HCT116 (cell line): ENCODE data around the gene MORN1. TPM values are rescaled to one million over a fixed set of nuclear protein-coding genes. Genes with fewer than 3 reads are reported as not detected.

Experiments
- ATAC-seq: fragments of 200-7000 bp; cut with Tn5 transposase; 2 replicates; pipeline ENCODE4 v1.9.1; 2020; ENCODE audit warnings: mild to moderate bottlenecking, moderate library complexity
- BruUV-seq: library from RNA; stranded (reverse); fragments of 400-500 nt; replicated peaks from 2 replicates; lab custom pipeline; 2021; lab: Mats Ljungman, UMichigan
- CTCF ChIA-PET: fragments of 300-600 bp; sonication (Branson Sonifier 250); formaldehyde crosslinking; loops from one replicate; lab custom pipeline; 2021; ENCODE audit warnings: antibody characterized with exemption; lab: Charles Lee
- POLR2A ChIA-PET: fragments of 300-600, 350-600 bp; sonication (Branson Sonifier 250); formaldehyde crosslinking; loops from one replicate; lab custom pipeline; 2021; ENCODE audit warnings: antibody characterized with exemption; lab: Charles Lee
- RAD21 ChIA-PET, 2 experiments: fragments of 300-600 bp; sonication (Branson Sonifier 250); formaldehyde crosslinking; loops; one replicate each; lab custom pipeline; 2023; ENCODE audit warnings: low total read pairs in 2 of 2; ENCODE audit not compliant: uncharacterized antibody in 2 of 2, unreplicated experiment in 2 of 2, low non-redundant PET in 1 of 2; lab: Charles Lee
- DNase-seq: peaks from one replicate; pipeline ENCODE4 v3.0.0-alpha.2; 2010; ENCODE audit warnings: low read depth, low spot score
- H2AFZ ChIP-seq: fragments of 200-600 bp; shearing (Covaris generic), sonication (generic); 2 replicates; pipeline ENCODE4 v1.6.1; 2017; ENCODE audit warnings: low read depth, mixed run types, mixed read lengths, antibody characterized with exemption, low read length; ENCODE audit not compliant: poor library complexity, severe bottlenecking
- H3K27ac ChIP-seq: 2 replicates; pipeline ENCODE4 v1.5.1; 2012; ENCODE audit warnings: low read depth, low read length
- H3K27me3 ChIP-seq: fragments of 200-600 bp; sonication (generic); 2 replicates; pipeline ENCODE4 v1.6.1; 2016; ENCODE audit warnings: mixed run types, low read length, mixed read lengths; ENCODE audit not compliant: insufficient read depth
- H3K36me3 ChIP-seq, 2 experiments: fragments of 200-500 bp in 1 of 2; fragments of 200-600 bp in 1 of 2; sonication (Bioruptor generic) in 1 of 2; sonication (generic) in 1 of 2; 2 replicates each; pipeline versions ENCODE4 v1.5.1 to v1.6.1; 2014 to 2016; ENCODE audit warnings: low read length in 2 of 2, inconsistent platforms in 1 of 2, mixed read lengths in 1 of 2, mixed run types in 1 of 2; ENCODE audit not compliant: insufficient read depth in 2 of 2, control insufficient read depth in 1 of 2
- H3K4me1 ChIP-seq, 2 experiments: fragments of 200-600 bp in 1 of 2; sonication (generic) in 1 of 2; 2 replicates each; pipeline versions ENCODE4 v1.5.1 to v1.6.1; 2012 to 2017; ENCODE audit warnings: low read length in 2 of 2, inconsistent platforms in 1 of 2, mild to moderate bottlenecking in 1 of 2, mixed read lengths in 1 of 2, mixed run types in 1 of 2, moderate library complexity in 1 of 2; ENCODE audit not compliant: insufficient read depth in 2 of 2, control insufficient read depth in 1 of 2
- H3K4me2 ChIP-seq: fragments of 200-600 bp; sonication (generic); 2 replicates; pipeline ENCODE4 v1.6.1; 2017; ENCODE audit warnings: mixed run types, low read length, mixed read lengths
- H3K4me3 ChIP-seq, 2 experiments: fragments of 200-600 bp in 1 of 2; sonication (generic) in 1 of 2; replicated peaks in 1 of 2; 2 replicates each; pipeline ENCODE4 v1.5.1; 2011 to 2016; ENCODE audit warnings: low read length in 2 of 2, control low read depth in 1 of 2, low read depth in 1 of 2, mild to moderate bottlenecking in 1 of 2, mixed read lengths in 1 of 2, mixed run types in 1 of 2
- H3K79me2 ChIP-seq: fragments of 200-600 bp; sonication (generic); 2 replicates; pipeline ENCODE4 v1.6.1; 2017; ENCODE audit warnings: mild to moderate bottlenecking, mixed run types, low read length, moderate library complexity, mixed read lengths; ENCODE audit not compliant: insufficient read depth
- H3K9ac ChIP-seq: fragments of 200-600 bp; sonication (generic); 2 replicates; pipeline ENCODE4 v1.6.1; 2016; ENCODE audit warnings: low read length, mixed read lengths
- H3K9me2 ChIP-seq: fragments of 200-600 bp; sonication (generic), shearing (Covaris generic); 2 replicates; pipeline ENCODE4 v1.6.1; 2017; ENCODE audit warnings: mixed run types, mild to moderate bottlenecking, moderate library complexity; ENCODE audit not compliant: insufficient read depth
- H3K9me3 ChIP-seq, 2 experiments: fragments of 200-500 bp in 1 of 2; fragments of 200-600 bp in 1 of 2; sonication (Bioruptor generic) in 1 of 2; sonication (generic) in 1 of 2; 2 replicates each; pipeline ENCODE4 v1.6.1; 2014 to 2017; ENCODE audit warnings: low read length in 2 of 2, mixed read lengths in 2 of 2, inconsistent platforms in 1 of 2, low read depth in 1 of 2, mild to moderate bottlenecking in 1 of 2, mixed run types in 1 of 2, moderate library complexity in 1 of 2; ENCODE audit not compliant: control insufficient read depth in 1 of 2, insufficient read depth in 1 of 2
- H4K20me1 ChIP-seq: fragments of 200-600 bp; sonication (generic), shearing (Covaris generic); 2 replicates; pipeline ENCODE4 v1.6.1; 2017; ENCODE audit warnings: mixed run types, mild to moderate bottlenecking, moderate library complexity; ENCODE audit not compliant: insufficient read depth
- FOSL1 ChIP-seq: IDR thresholded peaks from 2 replicates; pipeline ENCODE4 v1.6.1; 2012; ENCODE audit warnings: low read depth
- POLR2AphosphoS5 ChIP-seq: IDR thresholded peaks from 2 replicates; pipeline ENCODE4 v1.6.1; 2011; ENCODE audit warnings: mild to moderate bottlenecking, low read depth, low read length, moderate library complexity
- ZNF274 ChIP-seq: fragments of 200-500 bp; sonication (Bioruptor generic); IDR thresholded peaks from 2 replicates; pipeline ENCODE4 v1.6.1; 2014; ENCODE audit warnings: mild to moderate bottlenecking, low read depth, low read length, inconsistent platforms
- intact Hi-C: fragments of 100-400 bp; cut with micrococcal nuclease; formaldehyde crosslinking; loops from 2 replicates; pipeline ENCODE4 v1.10.0; 2022
- total RNA-seq: library from RNA; stranded (reverse); gene quantifications from one replicate; pipeline ENCODE4 v1.2.1, GENCODE V29; 2021; ENCODE audit not compliant: unreplicated experiment
- TF ChIP-seq, protein P1 (sequence below), 3 experiments: fragments of 200-600 bp in 1 of 3; sonication (generic) in 1 of 3; IDR thresholded peaks in 2 of 3; conservative IDR thresholded peaks in 1 of 3; 2 replicates each; pipeline ENCODE4 v1.5.1; 2012 to 2017; ENCODE audit warnings: low read depth in 2 of 3, low read length in 2 of 3, antibody characterized with exemption in 1 of 3, borderline replicate concordance in 1 of 3, control low read depth in 1 of 3, mild to moderate bottlenecking in 1 of 3, mixed read lengths in 1 of 3, mixed run types in 1 of 3, moderate library complexity in 1 of 3; ENCODE audit not compliant: insufficient read depth in 1 of 3

The MORN1 gene
- total RNA-seq, 1 experiment from 2014 or later, result 21.4 TPM

DNA sequence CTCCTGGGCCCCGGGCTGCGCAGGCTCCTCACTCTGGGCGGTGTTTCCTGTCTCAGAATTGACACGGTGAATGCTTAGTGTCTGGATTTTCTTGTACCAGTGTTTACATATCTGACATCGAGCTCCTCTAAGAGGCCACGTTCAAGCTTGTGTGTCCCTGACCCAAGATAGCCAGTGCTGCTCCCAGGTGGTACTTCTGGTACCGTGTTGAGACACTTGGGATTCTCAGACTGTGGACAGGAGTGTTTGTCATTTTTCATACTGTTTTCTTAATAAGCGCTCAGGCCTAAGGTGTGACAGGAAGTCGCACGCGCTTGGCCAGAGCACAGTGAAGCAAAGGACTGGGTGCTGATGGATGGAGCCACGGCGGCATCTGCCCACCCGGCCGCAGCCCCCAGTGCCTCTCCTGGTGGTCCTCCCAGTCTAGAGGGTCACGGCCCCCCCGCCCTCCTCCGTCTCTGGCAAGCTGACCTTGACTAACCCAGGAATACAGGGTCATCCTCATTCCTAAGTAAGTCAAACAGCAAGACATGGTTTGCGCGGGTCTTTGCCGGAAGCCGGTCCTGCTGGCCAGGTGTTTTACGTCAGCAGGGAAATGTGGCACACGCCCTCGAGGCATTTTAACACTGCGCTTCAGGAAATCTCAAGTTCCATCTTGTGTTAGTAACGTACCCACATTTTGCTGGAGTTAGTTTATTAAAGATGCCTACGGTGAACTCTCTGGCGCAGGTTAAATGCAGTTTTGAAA, 13.0 kb upstream of the MORN1 start:
- H3K9me3 ChIP-seq, result no peaks in the 10 kb centered on the region
- H3K4me1 ChIP-seq, result no peaks in the 10 kb centered on the region
- no peak overlapping the region for H3K4me2 ChIP-seq
- no peaks in the 10 kb centered on the region for H3K27me3 ChIP-seq
- intact Hi-C loops, result no loop called here
- H3K79me2 ChIP-seq, result peaks cover 19% of the 10 kb centered on the region; the same call in 1 of the 2 replicates
- no peaks in the 10 kb centered on the region for H3K9me2 ChIP-seq
- H4K20me1 ChIP-seq, result no peaks in the 10 kb centered on the region
- CTCF ChIA-PET, result no interaction called here
- H3K4me3 ChIP-seq, result no peak overlapping the region
- H3K9ac ChIP-seq, result no peak overlapping the region
- H3K27ac ChIP-seq, result no peak overlapping the region
- no peak overlapping the region for H2AFZ ChIP-seq
- peaks cover 26 to 31% of the 10 kb centered on the region in 2 experiments for H3K36me3 ChIP-seq
- TF ChIP-seq POLR2AphosphoS5 (0 out of 2 replicates have a peak, but pooled peaks have one; percentile 7), FOSL1 (no peak), ZNF274 (no peak)
- BruUV-seq, result no TSS peak
- RAD21 ChIA-PET, result no interaction called here
- DNase-seq (no peak), ATAC-seq (no peak)
- POLR2A ChIA-PET, result no interaction called here

DNA sequence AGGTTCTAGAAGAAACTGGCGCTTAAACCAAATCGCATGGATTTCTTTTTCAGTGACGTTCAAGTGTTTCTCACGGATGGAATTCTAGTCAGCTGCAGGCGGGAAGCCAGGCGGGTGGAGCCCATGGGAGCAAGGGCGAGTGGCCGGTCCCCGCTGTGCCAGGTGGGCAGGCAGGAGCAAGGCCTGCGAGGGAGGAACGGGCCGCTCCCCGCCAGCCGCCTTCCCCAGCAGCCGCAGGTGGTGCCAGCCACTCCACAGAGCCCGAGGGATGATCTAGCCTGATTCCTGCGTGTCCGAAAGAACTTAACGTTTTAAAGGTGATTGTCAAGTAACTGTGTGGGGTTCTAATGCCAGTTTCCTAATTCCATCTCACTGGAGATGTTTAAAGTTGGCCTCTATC, 11.9 kb upstream of the MORN1 start:
- Histone ChIP-seq H3K79me2 (peaks cover 26% of the 10 kb centered on the region; the same call in 1 of the 2 replicates), H3K27ac (no peak overlapping the region), H3K9ac (no peak overlapping the region), H3K27me3 (no peaks in the 10 kb centered on the region), H3K9me2 (no peaks in the 10 kb centered on the region), H3K36me3 (peaks cover 31 to 34% of the 10 kb centered on the region in 2 experiments), H3K4me2 (no peak overlapping the region), H3K4me3 (no peak overlapping the region), H2AFZ (no peak overlapping the region), H3K4me1 (no peaks in the 10 kb centered on the region), H3K9me3 (no peaks in the 10 kb centered on the region), H4K20me1 (no peaks in the 10 kb centered on the region)
- ChIA-PET RAD21 (no interaction called here), POLR2A (no interaction called here), CTCF (no interaction called here)
- DNase-seq, result no peak
- TF ChIP-seq, protein P1, sequence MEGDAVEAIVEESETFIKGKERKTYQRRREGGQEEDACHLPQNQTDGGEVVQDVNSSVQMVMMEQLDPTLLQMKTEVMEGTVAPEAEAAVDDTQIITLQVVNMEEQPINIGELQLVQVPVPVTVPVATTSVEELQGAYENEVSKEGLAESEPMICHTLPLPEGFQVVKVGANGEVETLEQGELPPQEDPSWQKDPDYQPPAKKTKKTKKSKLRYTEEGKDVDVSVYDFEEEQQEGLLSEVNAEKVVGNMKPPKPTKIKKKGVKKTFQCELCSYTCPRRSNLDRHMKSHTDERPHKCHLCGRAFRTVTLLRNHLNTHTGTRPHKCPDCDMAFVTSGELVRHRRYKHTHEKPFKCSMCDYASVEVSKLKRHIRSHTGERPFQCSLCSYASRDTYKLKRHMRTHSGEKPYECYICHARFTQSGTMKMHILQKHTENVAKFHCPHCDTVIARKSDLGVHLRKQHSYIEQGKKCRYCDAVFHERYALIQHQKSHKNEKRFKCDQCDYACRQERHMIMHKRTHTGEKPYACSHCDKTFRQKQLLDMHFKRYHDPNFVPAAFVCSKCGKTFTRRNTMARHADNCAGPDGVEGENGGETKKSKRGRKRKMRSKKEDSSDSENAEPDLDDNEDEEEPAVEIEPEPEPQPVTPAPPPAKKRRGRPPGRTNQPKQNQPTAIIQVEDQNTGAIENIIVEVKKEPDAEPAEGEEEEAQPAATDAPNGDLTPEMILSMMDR (IDR thresholded peaks at IDR 0.05 in 2 of 3, conservative IDR thresholded peaks at IDR 0.05 in 1 of 3; ENCODE audit: borderline replicate concordance in 1 of 3, insufficient read depth in 1 of 3, low read depth in 2 of 3, low read length in 2 of 3), result no peak
- TF ChIP-seq POLR2AphosphoS5, result 0 out of 2 replicates have a peak, but pooled peaks have one; percentile 8
- intact Hi-C loops, result no loop called here
- BruUV-seq, result TSS peak; percentile 51
- ATAC-seq, result no peak
